GM04504 (cell line): ENCODE measurements around the gene BTNL8.

Experiments
- DNase-seq: peaks from one replicate; pipeline ENCODE4 v3.0.0-alpha.2; 2012; ENCODE audit warnings: low read depth

BTNL8 gene, protein sequence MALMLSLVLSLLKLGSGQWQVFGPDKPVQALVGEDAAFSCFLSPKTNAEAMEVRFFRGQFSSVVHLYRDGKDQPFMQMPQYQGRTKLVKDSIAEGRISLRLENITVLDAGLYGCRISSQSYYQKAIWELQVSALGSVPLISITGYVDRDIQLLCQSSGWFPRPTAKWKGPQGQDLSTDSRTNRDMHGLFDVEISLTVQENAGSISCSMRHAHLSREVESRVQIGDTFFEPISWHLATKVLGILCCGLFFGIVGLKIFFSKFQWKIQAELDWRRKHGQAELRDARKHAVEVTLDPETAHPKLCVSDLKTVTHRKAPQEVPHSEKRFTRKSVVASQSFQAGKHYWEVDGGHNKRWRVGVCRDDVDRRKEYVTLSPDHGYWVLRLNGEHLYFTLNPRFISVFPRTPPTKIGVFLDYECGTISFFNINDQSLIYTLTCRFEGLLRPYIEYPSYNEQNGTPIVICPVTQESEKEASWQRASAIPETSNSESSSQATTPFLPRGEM

DNA sequence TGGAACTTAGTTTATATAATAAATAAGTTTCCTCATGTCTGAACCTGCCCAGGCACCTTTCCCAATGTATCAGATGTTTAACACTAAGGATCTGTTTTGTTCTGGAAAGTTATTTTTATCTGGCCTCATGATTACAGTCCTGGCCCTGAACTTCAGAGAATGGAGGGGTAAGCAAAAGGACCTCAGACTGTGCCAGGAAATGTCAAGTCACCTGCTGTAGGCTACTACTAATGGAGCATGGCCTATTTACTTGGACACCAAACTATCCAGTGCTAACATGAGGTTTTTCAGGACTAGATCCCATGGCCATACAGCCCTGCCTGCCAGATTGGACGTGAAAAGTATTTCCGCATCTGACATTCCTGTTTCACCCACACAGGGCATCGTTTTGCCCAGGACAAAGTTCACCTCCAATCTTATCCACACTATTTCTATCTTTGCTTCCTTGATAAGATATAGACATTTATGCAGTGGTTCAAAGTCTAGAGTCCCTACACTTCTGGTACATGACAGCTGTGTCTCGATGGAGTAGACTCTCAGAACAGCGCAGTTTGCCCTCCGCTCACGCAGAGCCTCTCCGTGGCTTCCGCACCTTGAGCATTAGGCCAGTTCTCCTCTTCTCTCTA lies at the start of gene BTNL8:
BTNL8 (plus strand) TSS at position 539 of the 626 bp plus-strand sequence. CDS start 152 bp downstream, outside the sequence.
- DNase-seq, result no peak

DNA sequence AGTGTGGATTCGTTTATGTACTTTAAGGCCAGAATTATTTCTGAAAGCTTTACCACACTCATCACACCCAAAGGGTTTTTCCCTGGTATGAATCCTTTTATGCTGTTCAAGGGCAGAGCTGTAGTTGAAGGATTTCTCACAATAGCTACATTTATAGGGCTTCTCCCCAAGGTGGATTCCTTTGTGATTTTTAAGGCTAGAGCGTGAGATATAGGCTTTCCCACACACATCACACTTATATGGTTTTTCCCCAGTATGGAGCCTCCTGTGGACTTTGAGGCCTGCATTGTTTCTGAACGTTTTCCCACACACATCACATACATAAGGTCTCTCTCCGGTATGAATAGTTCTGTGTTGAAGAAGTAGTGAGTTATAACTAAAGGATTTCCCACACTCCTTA lies 49.1 kb upstream of the BTNL8 start:
- no peak for DNase-seq

DNA sequence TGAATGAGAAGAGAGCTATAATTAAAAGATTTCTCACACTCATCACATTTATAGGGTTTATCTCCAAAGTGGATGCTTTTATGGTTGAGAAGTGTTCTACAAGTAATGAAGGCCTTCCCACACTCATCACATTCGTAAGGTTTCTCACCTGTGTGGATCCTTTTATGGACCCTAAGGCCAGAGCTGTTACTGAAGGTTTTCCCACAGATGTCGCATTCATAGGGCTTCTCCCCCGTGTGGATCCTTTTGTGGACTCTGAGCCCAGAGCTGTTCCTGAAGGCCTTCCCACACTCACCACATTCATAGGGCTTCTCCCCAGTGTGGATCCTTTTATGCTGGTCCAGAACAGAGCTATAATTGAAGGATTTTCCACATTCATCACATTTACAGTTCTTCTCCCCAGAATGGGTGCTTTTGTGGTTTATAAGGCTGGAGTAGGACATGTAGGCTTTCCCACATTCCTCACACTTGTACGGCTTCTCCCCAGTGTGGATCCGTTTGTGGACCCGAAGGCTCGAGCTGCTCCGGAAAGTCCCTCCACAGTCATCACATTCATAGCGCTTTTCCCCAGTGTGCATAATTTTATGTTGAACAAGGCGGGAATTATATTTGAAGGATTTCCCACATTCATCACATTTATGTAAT lies 48.4 kb upstream of the BTNL8 start:
- no peak for DNase-seq

DNA sequence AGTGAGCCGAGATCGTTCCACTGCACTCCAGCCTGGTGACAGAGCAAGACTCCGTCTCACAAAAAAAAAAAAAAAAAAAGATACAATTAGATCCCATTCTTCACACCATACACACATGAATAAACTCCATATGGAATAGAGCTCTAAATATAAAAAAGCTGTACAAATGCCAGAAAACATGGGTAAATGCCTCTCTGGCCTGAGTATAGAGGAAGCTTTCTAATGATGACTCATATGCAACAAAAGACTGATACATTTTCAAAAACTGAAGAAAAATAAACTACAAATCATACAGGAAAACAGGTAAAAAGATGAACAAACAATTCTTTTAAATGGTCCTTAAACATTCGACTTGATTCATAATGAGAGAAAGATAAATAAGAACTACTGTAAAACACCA lies 46.5 kb upstream of the BTNL8 start:
- DNase-seq, result no peak

DNA sequence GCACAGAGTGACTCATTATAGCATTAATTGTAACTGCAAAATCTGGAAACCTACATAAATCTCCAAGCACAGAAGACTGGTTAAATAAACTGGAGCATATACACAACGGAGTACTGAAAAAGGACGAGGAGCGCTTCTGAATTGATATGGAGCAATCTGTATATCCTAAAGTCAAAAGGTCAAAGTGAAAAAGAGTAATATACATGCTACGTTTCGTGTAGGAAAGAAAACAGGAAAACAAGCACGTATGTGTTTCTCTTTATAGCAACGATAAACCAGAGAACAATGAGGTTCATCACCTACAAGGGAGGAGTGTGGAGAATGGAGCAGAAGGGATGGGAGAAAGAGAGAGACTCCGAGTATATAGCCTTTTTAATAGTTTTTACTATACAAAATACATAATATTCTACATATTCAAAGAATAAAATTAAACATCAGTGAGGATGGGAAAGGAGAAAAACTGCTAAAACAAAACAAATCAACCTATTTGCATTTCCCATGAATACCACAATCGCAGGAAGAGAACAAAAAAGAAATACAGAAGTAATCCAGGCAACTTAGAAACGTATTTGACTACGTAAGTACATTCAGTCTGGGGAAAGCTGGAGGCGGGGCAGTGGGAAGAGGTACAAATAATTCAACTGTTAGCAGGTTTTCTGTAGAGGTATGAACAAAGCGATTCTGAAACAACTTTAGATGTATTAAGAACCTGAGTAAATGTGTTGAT lies 45.7 kb upstream of the BTNL8 start:
- DNase-seq, result no peak

DNA sequence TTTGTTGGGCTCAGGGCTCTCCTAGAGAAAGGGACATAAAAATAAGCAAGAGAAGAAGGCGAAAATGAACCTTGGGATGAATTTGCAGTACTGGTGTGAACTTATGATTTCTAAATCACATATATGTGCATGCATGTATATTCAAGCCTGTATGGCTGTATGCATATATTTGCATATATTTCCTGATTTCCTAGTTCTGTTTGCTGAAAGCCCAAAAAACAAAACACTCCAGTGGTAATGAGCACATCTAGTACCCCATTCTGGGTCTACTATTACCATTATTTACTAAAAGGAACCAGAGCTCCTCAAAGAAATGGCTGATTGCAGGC lies 45.1 kb upstream of the BTNL8 start:
- no peak for DNase-seq

DNA sequence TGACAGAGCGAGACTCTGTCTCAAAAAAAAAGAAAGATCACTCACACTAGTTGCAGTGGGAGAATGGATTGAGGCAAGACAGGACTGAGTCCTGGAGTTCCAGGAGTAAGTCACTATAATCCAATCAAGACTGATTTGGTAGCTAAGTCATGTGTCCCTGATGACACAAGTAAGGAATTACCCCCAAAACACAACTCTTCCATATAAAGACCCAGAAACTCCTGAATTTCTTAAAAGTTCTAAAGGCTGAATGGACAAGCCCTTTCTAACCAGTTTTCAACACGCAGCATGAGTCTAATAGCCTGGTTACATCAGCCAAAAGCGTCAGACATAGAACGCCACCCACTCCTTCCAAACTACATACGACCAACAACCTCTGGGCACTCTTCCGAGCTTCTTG lies 40.4 kb upstream of the BTNL8 start:
- DNase-seq, result no peak

DNA sequence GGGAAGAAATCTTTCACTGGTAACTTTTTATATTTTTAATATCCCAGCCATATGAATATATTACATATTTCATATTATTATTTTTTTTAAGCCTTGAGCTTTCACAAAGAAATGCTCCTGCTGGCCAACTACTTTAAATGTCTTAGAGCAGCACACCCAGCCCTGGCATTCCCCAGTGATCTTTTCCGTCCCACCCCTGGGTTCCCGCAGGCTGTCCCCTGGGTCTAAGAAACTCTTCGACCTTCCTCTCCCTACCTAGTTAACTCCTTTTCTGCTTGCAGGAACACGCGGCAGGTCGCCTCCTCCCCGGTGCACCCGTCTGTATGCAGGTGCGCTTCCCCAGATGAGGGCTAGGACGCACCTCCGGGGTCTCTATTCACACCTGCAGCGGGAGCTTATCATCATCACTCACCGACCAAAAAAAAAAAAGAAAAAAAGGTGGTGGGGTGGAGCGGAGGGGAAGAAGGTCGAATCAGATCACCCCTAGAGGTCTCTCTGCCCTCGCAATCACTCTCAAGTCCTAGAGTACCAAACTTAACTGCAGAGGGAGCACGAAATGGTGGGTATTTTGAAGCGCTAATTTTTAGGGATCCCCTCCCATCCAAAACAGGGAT lies 38.6 kb upstream of the BTNL8 start:
- no peak for DNase-seq

DNA sequence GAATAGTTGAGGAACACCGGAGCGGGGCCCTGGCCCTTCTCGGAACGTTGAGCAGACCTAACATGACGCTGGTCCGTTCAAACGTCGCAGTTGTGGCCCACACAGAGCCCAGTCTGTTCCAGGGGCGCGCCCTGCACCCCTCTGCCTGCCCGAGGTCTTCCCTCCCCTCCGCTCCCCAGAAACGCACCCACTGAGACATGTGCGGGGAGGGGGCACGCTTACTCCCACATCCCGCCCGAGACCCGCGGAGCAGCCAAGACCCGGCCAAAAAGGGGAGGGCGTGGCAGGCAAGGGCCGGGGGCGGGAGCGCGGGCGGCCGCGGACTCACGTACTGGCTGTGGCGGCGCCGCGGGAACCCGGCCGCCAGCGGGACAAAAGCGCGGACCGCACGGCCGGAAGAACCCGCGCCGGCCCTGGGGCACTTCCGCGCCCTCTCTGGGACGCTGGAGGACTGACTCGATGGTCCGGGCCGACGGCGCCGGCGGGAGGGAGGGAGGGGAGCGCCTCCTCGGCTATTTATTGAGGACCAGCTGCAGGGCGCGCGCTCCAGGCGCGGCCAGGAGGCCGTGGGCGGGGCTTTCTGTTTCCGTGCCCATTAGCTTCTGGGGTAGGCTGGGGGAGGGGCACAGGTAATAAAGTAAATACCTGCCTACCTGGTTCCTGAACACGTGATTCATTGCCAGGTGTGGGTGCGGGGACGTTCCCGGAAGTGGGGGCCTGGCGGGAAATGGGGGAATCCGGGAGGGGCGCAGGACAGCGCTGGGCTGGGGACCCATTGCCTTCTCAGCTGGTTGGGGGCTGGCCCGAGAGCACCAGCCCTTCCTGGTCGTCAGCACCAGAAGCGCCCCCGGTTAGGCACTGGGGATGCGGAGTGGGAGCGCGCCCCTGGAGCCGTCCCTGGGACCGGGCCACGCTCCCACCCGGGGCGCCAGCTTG lies 37.8 kb upstream of the BTNL8 start, which contains the start of gene ZFP62:
ZFP62 (minus strand) TSS at position 390 of the 936 bp plus-strand sequence; CDS start at position 333, 57 bp downstream.
- DNase-seq, result peak; percentile 76

DNA sequence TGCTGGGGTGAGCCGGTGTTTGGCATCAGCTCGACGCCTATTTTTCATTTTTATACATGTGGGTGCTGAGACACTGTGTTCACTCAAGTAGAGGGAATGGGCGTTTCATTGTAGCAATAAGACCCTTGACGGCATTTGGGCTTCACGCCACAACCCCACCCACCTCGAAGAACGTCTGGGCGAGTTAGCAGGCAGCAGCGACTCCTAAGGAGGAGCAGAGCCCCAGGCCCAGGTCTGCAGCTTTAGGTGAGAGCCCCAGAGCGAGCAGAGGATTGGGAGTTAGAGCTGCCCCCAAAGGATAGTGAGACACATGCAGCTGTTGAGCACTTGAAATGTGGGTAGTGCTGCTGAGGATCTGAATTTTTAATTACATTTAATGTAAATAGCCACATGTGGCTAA lies 36.3 kb upstream of the BTNL8 start:
- DNase-seq, result no peak

DNA sequence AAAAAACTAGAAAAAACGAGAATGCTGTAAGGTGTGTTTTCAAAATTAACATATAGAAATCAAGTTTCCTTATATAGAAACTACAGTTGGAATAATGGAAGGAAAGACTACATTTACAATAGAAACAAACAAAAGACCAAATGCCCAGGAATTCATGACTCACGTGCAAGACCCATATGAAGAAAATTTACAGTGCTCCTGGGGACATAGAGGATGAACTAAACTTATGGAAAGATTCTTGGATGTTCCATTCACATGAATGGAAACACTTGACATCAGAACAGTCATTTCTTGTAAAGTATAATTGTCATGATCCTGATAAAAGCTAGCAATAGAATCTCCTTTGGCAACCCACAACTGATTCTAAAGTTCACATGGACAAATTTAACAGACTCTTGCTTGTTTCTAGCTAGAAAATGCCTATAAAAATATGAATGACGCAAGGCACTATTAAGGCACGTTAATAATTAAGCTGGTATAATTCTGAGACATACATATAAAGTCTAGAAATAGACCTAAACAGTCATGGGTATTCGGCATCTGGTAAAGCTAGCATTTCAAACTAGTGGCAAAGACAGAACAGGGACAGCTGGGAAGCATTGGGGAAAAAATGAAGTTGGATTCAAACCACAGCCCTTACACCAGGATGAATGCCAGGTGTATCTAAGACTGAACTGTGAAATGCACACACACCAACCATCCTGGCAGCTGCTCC lies 32.8 kb upstream of the BTNL8 start:
- DNase-seq, result no peak

DNA sequence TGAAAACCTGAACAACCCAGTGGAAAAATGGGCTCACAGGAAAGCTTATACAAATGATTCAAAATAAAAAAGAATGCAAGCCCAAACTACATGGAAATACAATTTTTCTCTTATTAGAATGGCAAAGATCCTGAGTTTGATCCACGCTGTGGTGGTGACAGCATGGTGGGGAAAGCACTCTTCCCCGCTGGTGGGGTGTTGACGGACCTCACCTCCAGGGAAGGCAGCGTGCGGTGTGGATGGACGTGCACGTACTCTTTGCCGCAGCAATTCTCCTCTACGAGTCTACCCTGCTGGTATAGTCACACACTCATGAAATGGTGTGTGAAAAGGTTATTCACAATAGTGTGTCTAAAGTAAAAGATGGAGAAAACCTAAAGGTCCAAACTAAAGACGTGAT lies 32.0 kb upstream of the BTNL8 start:
- no peak for DNase-seq

DNA sequence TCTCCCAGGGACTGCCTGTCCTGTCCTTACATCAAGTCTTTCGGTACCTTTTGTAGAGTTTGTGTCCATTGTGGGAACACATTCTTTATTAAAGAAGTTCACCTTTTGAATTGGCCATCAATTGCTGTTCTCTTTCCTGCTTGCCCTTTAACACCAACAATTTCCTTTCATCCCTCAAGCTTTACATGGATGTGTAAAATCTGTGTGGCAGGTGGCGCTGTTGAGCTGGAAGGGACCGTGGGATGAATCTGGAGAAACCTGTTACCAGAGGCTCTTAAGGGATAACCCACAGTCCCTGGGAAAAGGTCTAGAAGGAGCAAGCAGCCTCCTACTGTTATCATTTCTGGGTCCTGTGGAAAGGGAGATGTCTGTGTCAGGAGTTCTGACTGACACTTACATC lies 30.0 kb upstream of the BTNL8 start:
- peak; percentile 39 for DNase-seq

DNA sequence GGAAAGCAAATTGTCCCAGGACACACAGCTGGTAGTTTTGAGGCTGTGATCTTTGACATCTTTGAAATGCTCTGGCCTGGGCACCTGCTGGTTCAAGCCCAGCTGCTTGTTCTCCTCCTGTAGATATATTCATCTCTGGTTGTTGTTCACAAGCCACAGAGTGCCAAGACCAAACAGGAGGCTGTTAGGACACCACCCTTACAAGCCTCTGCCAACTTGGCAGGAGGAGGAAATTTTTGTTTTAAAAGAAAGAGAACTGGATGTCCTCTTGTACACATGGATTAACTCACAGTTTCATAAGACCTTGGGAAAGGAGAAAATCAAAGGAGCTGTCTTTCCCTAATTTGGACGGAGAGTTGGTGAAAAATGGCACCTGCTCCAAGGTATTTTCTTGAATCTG lies 29.4 kb upstream of the BTNL8 start:
- DNase-seq, result no peak

DNA sequence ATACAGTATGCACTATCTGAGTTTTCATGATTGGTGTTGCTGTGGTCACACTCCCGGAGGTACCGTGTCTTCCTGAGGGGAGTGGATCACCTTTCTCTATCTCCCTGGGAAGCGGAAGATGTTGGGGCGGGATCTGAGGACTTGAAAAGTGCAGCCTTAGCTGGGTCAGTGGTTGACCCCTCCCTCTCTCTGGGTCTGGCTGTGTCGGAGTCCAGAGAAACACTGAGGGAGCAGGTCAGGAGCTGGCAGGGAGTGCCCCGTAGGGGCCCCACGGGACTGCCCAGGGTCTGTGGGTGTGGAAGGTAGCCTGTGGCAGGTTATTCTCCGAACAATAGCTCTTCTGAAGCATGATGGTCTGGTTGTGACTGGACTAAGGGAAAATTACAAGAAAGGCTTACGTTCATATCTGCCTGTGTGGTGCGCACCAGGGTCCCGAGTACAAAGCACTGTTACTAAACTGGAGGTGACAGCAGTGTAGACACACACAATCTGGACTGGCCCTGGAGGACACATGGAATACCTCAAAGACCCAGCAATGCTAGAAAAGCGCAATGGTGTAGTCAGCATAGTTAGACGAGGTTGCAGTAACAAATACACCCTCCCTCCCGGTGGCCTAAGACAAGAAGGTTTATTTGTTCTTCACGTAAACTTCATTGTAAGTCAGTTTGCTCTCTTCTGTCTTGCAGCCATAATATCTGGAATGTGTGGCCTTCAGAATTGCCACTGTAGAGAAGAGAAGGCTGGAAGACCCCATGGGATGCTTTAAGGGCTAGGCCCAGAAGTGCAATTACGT lies 28.5 kb upstream of the BTNL8 start:
- DNase-seq, result no peak

DNA sequence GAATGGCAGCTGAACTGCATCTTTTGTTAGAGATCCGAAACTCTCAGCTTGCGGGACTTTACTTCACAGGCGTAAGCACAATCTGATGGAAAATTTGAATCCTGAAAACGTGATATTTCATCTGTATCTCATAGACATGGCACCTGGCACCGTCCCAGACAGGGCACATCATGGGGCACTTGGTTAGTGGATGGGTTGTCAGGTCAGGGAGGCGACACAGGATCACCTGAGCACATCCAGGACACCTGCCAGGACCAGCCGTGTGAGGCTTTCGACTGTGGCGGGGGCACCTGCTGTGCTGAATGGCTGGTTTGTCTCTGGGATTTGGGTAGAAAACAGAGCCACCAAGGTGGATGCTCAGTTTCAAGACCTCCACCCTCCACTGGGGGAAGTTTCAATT lies 26.5 kb upstream of the BTNL8 start:
- no peak for DNase-seq

DNA sequence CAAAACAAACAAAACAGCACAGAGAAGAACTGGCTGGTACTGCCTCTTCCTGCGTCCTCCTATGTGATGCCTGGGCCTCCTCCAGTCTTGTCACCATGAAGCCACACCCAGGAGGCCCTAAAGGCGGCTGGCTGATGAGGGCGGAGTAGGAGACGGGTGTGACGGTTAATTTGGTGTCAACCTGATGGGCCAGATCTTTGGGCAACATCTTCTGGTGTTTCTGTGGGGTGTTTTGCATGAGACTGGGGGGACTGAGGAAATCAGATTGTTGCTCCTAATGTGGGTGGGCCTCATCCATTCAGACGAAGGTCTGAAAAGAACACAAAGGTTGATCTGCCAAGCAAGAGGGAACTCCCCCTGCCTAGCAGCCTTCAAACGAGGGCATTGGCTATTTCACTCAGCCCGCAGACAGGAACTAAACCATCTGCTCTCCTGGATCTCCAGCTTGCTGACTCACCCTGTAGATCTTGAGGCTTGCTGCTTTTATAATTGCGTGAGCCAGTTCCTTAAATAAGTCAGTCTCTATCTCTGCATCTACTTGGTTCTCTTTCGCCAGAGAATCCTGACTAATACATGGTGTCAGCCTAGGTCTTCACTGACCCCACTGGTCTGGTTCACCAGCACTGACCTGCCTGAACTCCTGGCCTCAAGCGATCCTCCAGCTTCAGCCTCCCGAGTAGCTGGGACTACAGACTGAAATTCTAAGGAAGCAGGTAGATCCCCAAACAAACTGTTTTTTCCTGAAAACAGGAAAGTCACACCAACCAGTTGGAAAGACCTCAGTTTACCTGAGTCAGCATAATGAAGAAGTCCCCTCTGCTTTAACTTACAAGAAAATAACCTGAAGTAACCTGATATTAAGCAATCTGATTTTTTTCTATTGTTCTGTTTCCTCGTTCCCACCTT lies 25.1 kb upstream of the BTNL8 start:
- no peak for DNase-seq
